A549 (cell line): ENCODE measurements around the gene PLEKHA5.

Source experiments
- ATOH8 ChIP-seq: fragments of 250-450 bp; sonication (Bioruptor Pico); IDR thresholded peaks from 2 replicates; pipeline ENCODE4 v1.5.0; 2020; ENCODE audit warnings: low read depth, mild to moderate bottlenecking, moderate library complexity
- CEBPB ChIP-seq, 2 experiments: fragments of >200 bp in 1 of 2; sonication (Bioruptor Twin) in 1 of 2; formaldehyde crosslinking in 1 of 2; IDR thresholded peaks; 2 replicates each; pipeline ENCODE4 v1.6.1; 2012 to 2016
- CHD2 ChIP-seq: fragments of 150-350 bp; IDR thresholded peaks from 2 replicates; pipeline ENCODE4 v1.6.1; 2014; ENCODE audit warnings: low read length; ENCODE audit not compliant: partially characterized antibody
- EHMT2 ChIP-seq: fragments of 200-600 bp; sonication (generic); IDR thresholded peaks from 2 replicates; pipeline ENCODE4 v1.6.1; 2016; ENCODE audit warnings: antibody characterized with exemption, low read depth, mild to moderate bottlenecking, moderate library complexity
- HOXA7 ChIP-seq: fragments of 250-450 bp; sonication (Bioruptor Pico); IDR thresholded peaks from 2 replicates; pipeline ENCODE4 v1.5.0; 2020; ENCODE audit warnings: mild to moderate bottlenecking, moderate library complexity
- JUNB ChIP-seq: fragments of >200 bp; sonication (Bioruptor Twin); formaldehyde crosslinking; IDR thresholded peaks from 2 replicates; pipeline ENCODE4 v1.6.1; 2016
- MAX ChIP-seq: IDR thresholded peaks from 2 replicates; pipeline ENCODE4 v1.6.1; 2012
- POLR2A ChIP-seq: IDR thresholded peaks from 2 replicates; pipeline ENCODE4 v1.6.1; 2012; ENCODE audit warnings: mild to moderate bottlenecking, low read length
- POLR2AphosphoS2 ChIP-seq: conservative IDR thresholded peaks from 2 replicates; pipeline ENCODE4 v1.6.1; 2012; ENCODE audit warnings: low read length, improper control_type of control experiment, inconsistent platforms
- RCOR1 ChIP-seq: fragments of 150-350 bp; IDR thresholded peaks from 2 replicates; pipeline ENCODE4 v1.6.1; 2014; ENCODE audit warnings: antibody characterized with exemption, low read length, low read depth
- TF ChIP-seq, protein P1 (sequence below): fragments of >200 bp; sonication (Bioruptor Twin); formaldehyde crosslinking; IDR thresholded peaks from 3 replicates; pipeline ENCODE4 v1.5.1; 2016

GRCh38 chr12:19211802-19212201, 82.3 kb downstream of the PLEKHA5 start:
- TF ChIP-seq CHD2 (no peak), CEBPB (IDR thresholded peaks at IDR 0.05) (no peak), POLR2AphosphoS2 (no peak), RCOR1 (no peak), JUNB (no peak), EHMT2 (no peak), POLR2A (no peak), MAX (no peak), ATOH8 (CRISPR knock-in tag) (no peak), HOXA7 (CRISPR knock-in tag) (no peak)
- TF ChIP-seq, protein P1, sequence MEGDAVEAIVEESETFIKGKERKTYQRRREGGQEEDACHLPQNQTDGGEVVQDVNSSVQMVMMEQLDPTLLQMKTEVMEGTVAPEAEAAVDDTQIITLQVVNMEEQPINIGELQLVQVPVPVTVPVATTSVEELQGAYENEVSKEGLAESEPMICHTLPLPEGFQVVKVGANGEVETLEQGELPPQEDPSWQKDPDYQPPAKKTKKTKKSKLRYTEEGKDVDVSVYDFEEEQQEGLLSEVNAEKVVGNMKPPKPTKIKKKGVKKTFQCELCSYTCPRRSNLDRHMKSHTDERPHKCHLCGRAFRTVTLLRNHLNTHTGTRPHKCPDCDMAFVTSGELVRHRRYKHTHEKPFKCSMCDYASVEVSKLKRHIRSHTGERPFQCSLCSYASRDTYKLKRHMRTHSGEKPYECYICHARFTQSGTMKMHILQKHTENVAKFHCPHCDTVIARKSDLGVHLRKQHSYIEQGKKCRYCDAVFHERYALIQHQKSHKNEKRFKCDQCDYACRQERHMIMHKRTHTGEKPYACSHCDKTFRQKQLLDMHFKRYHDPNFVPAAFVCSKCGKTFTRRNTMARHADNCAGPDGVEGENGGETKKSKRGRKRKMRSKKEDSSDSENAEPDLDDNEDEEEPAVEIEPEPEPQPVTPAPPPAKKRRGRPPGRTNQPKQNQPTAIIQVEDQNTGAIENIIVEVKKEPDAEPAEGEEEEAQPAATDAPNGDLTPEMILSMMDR = no peak
